GM18951 (cell line): ENCODE results near the gene C3orf70.

Experiments used
- POLR2A ChIP-seq: IDR thresholded peaks from 4 replicates; pipeline ENCODE4 v1.6.1; 2011; ENCODE audit warnings: mild to moderate bottlenecking; ENCODE audit not compliant: insufficient read length, insufficient read depth; ENCODE audit errors: extremely low read depth
- in situ Hi-C: fragments of 300-500 bp; cut with MboI; formaldehyde crosslinking; loops from one replicate; pipeline ENCODE4 v1.12.0; 2022; ENCODE audit warnings: low sequenced_read_pairs, mixed read lengths, inconsistent platforms; ENCODE audit not compliant: unreplicated experiment

Gene C3orf70

GRCh38 chr3:185090811-185091210, 62.0 kb downstream of the C3orf70 start:
- in situ Hi-C loops, result no loop called here
- no peak for TF ChIP-seq POLR2A

GRCh38 chr3:185089751-185090150, 63.1 kb downstream of the C3orf70 start:
- in situ Hi-C loops, result no loop called here

GRCh38 chr3:185089343-185089742, 63.5 kb downstream of the C3orf70 start:
- in situ Hi-C loops, result no loop called here
- no peak for TF ChIP-seq POLR2A

More at GRCh38 chr3:185089751-185090150, 63.1 kb downstream of the C3orf70 start:
- no peak for TF ChIP-seq POLR2A

- TF ChIP-seq POLR2A, result no peak
- in situ Hi-C loops, result no loop called here
Observed at GRCh38 chr3:185087419-185087818, 65.4 kb downstream of the C3orf70 start.

GRCh38 chr3:185084901-185085300, 68.0 kb downstream of the C3orf70 start:
- TF ChIP-seq POLR2A, result no peak
- in situ Hi-C loops, result no loop called here

GRCh38 chr3:185084402-185084801, 68.5 kb downstream of the C3orf70 start:
- no peak for TF ChIP-seq POLR2A
- in situ Hi-C loops, result no loop called here

- in situ Hi-C loops, result no loop called here
- TF ChIP-seq POLR2A, result no peak
Observed at GRCh38 chr3:185082829-185083228, 70.0 kb downstream of the C3orf70 start.

GRCh38 chr3:185082149-185082548, 70.7 kb downstream of the C3orf70 start:
- in situ Hi-C loops, result no loop called here
- no peak for TF ChIP-seq POLR2A

- no peak for TF ChIP-seq POLR2A
- in situ Hi-C loops, result no loop called here
Observed at GRCh38 chr3:185081521-185081920, 71.3 kb downstream of the C3orf70 start.

- TF ChIP-seq POLR2A, result no peak
- in situ Hi-C loops, result no loop called here
Observed at GRCh38 chr3:185079625-185080024, 73.2 kb downstream of the C3orf70 start.

GRCh38 chr3:185076219-185076618, 76.6 kb downstream of the C3orf70 start:
- in situ Hi-C loops, result no loop called here
- TF ChIP-seq POLR2A, result no peak

- TF ChIP-seq POLR2A, result no peak
- in situ Hi-C loops, result no loop called here
Observed at GRCh38 chr3:185075547-185075946, 77.3 kb downstream of the C3orf70 start.

- no peak for TF ChIP-seq POLR2A
- in situ Hi-C loops, result no loop called here
Observed at GRCh38 chr3:185071287-185071800, 81.5 kb downstream of the C3orf70 start.

- no peak for TF ChIP-seq POLR2A
- in situ Hi-C loops, result no loop called here
Observed at GRCh38 chr3:185070491-185071286, 82.2 kb downstream of the C3orf70 start.
